Natural killer cell (primary cell): ENCODE results near the gene INAVA. TPM values are rescaled to one million over a fixed set of nuclear protein-coding genes. Genes with fewer than 3 reads are reported as not detected.

Experiments
- ATAC-seq, 3 donors: fragments of 150-1000 bp in 2 of 3; fragments of 200-7000 bp in 1 of 3; cut with Tn5 transposase; 1 replicate in 1 of 3; 2 replicates in 2 of 3; pipeline ENCODE4 v1.10.0; 2021; ENCODE audit warnings: mild to moderate bottlenecking in 2 of 3, moderate library complexity in 2 of 3
- DNase-seq, 2 donors: peaks; one replicate each; pipeline versions ENCODE4 v3.0.0 to v3.0.0-alpha.2; 2013 to 2021; ENCODE audit warnings: mixed read lengths in 1 of 2
- H3K27ac ChIP-seq: one replicate; pipeline ENCODE4 v1.5.1; 2013; ENCODE audit warnings: mild to moderate bottlenecking, low read length
- H3K27me3 ChIP-seq: one replicate; pipeline ENCODE4 v1.6.1; 2013; ENCODE audit warnings: low read length; ENCODE audit not compliant: control insufficient read depth, insufficient read depth
- H3K36me3 ChIP-seq: one replicate; pipeline ENCODE4 v1.6.1; 2013; ENCODE audit warnings: low read length; ENCODE audit not compliant: control insufficient read depth, insufficient read depth
- H3K4me1 ChIP-seq: one replicate; pipeline ENCODE4 v1.6.1; 2013; ENCODE audit warnings: low read length; ENCODE audit not compliant: control insufficient read depth, insufficient read depth
- H3K4me3 ChIP-seq: one replicate; pipeline ENCODE4 v1.5.1; 2013; ENCODE audit warnings: low read length
- H3K9me3 ChIP-seq: one replicate; pipeline ENCODE4 v1.6.1; 2013; ENCODE audit warnings: low read length; ENCODE audit not compliant: control insufficient read depth, insufficient read depth
- H3K27ac Mint-ChIP-seq, 2 donors: one replicate each; pipeline ENCODE4 v1.8.0; 2022; ENCODE audit warnings: mild to moderate bottlenecking in 2 of 2, mixed read lengths in 2 of 2, moderate library complexity in 1 of 2
- H3K27me3 Mint-ChIP-seq, 2 donors: one replicate each; pipeline ENCODE4 v1.8.0; 2022; ENCODE audit warnings: low read depth in 2 of 2, mixed read lengths in 2 of 2
- H3K36me3 Mint-ChIP-seq: one replicate; pipeline ENCODE4 v1.8.0; 2022; ENCODE audit warnings: mixed read lengths
- H3K4me1 Mint-ChIP-seq, 2 donors: one replicate each; pipeline ENCODE4 v1.8.0; 2022; ENCODE audit warnings: mixed read lengths in 2 of 2
- H3K4me3 Mint-ChIP-seq: one replicate; pipeline ENCODE4 v1.8.0; 2022; ENCODE audit warnings: mild to moderate bottlenecking, moderate library complexity, mixed read lengths
- H3K9me3 Mint-ChIP-seq, 2 donors: one replicate each; pipeline ENCODE4 v1.8.0; 2022; ENCODE audit warnings: mixed read lengths in 2 of 2
- WGBS: methylation state at CpG from one replicate; pipeline ENCODE4 v1.1.7; 2013; ENCODE audit warnings: missing lambda C conversion rate; ENCODE audit not compliant: insufficient coverage; 5-methylcytosine and 5-hydroxymethylcytosine counted together
- intact Hi-C: fragments of 100-400 bp; cut with micrococcal nuclease; formaldehyde crosslinking; loops from one replicate; pipeline ENCODE4 v1.14.2; 2022
- total RNA-seq, 4 donors: library from RNA; stranded (reverse); fragments of 120-200 nt in 1 of 4; gene quantifications; one replicate each; pipeline versions ENCODE4 v1.2.3 to v1.2.4, GENCODE V29; 2013 to 2022
- TF ChIP-seq, protein P1 (sequence below): fragments of 200-600 bp; IDR thresholded peaks from one replicate; pipeline ENCODE4 v1.8.0; 2022; ENCODE audit warnings: antibody characterized with exemption

INAVA gene
- total RNA-seq, 3 donors from 2014 or later (not counting 1 experiment from before 2014, with no cell fraction given), result 0.13 to 0.18 TPM; not detected in 1

DNA sequence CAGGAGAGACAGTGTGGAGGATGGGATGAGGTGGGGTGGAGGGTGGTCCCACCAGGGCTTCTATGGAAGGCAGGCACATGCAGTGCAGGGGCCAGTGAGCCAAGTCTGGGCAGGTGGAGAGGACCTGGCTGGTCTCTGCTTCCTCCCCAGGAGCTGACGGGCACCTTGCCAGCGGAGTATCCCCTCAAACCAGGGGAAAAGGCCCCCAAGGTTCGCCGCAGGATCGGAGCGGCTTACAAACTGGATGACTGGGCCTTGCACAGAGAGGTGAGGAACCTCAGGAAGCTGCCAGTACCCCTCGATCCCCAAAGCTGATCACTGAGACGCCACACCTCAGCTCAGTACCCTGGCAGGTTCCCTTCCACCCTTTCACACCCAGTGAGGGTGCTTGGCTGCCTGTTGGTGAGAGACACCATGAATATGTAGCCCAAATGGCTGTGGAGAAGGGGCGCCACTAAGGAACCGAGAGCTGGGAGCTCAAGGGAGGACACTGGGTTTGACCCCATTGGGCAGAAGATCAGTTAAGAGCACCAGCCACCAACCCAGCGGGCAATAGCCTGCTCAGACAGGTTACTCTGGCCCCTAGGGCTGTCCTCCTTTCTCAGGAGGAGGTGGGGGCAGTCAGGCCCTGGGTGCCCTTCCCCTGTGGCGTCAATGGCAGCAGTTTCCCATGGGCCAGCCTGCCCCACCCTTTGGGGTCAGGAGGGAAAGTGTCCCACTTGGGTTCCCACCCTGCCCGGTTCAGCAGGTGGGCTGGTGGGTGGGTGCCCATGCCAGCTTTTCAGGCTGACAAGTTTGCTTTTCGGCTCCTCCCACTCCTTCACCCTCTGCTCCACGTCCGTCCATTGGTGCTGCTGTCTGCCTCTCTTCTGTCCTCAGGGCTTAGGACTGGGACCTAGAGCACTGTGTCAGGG, 5.5 kb downstream of the INAVA start:
- no peak overlapping the region for H3K4me3 Mint-ChIP-seq
- Histone ChIP-seq H3K9me3 (no peaks in the 10 kb centered on the region), H3K27me3 (peaks cover 3% of the 10 kb centered on the region), H3K4me3 (no peak overlapping the region), H3K4me1 (peaks cover 14% of the 10 kb centered on the region), H3K27ac (no peak overlapping the region), H3K36me3 (no peaks in the 10 kb centered on the region)
- H3K27me3 Mint-ChIP-seq, result peaks cover 0 to 15% of the 10 kb centered on the region in 2 donors
- peaks cover 0 to 9% of the 10 kb centered on the region in 2 donors for H3K4me1 Mint-ChIP-seq
- intact Hi-C loops, result no loop called here
- H3K36me3 Mint-ChIP-seq, result no peaks in the 10 kb centered on the region
- ATAC-seq, result no peak
- H3K9me3 Mint-ChIP-seq, result no peaks in the 10 kb centered on the region
- WGBS, result 93% methylated on average over 16 of the region's 16 CpGs
- no peak for DNase-seq
- TF ChIP-seq, protein P1, sequence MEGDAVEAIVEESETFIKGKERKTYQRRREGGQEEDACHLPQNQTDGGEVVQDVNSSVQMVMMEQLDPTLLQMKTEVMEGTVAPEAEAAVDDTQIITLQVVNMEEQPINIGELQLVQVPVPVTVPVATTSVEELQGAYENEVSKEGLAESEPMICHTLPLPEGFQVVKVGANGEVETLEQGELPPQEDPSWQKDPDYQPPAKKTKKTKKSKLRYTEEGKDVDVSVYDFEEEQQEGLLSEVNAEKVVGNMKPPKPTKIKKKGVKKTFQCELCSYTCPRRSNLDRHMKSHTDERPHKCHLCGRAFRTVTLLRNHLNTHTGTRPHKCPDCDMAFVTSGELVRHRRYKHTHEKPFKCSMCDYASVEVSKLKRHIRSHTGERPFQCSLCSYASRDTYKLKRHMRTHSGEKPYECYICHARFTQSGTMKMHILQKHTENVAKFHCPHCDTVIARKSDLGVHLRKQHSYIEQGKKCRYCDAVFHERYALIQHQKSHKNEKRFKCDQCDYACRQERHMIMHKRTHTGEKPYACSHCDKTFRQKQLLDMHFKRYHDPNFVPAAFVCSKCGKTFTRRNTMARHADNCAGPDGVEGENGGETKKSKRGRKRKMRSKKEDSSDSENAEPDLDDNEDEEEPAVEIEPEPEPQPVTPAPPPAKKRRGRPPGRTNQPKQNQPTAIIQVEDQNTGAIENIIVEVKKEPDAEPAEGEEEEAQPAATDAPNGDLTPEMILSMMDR, result no peak
- H3K27ac Mint-ChIP-seq, result no peak overlapping the region

DNA sequence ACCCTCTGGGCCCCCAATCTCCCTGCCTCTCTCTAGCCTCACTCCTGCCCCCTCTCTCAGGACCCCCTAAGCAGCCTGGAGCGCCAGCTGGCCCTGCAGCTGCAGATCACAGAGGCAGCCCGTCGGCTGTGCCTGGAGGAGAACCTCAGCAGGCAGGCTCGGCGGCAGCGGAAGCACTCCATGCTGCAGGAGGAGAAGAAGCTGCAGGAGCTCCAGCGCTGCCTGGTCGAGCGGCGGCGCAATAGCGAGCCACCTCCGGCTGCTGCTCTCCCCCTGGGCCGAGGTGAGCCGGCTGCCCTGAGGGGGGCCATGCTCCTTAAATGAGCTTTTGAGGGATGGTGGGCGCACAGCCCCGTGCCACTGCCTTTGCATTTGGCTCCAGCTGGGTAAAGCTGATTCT, 6.2 kb downstream of the INAVA start:
- no peak for ATAC-seq
- Mint-ChIP-seq H3K9me3 (no peaks in the 10 kb centered on the region), H3K4me1 (peaks cover 0 to 15% of the 10 kb centered on the region in 2 donors), H3K36me3 (no peaks in the 10 kb centered on the region), H3K27ac (no peak overlapping the region), H3K4me3 (no peak overlapping the region), H3K27me3 (peaks cover 0 to 15% of the 10 kb centered on the region in 2 donors)
- Histone ChIP-seq H3K9me3 (no peaks in the 10 kb centered on the region), H3K36me3 (no peaks in the 10 kb centered on the region), H3K27me3 (peaks cover 3% of the 10 kb centered on the region), H3K4me3 (no peak overlapping the region), H3K4me1 (peaks cover 21% of the 10 kb centered on the region), H3K27ac (no peak overlapping the region)
- intact Hi-C loops, result no loop called here
- TF ChIP-seq, protein P1, result no peak
- no peak for DNase-seq
- 96% methylated on average over 17 of the region's 17 CpGs for WGBS

DNA sequence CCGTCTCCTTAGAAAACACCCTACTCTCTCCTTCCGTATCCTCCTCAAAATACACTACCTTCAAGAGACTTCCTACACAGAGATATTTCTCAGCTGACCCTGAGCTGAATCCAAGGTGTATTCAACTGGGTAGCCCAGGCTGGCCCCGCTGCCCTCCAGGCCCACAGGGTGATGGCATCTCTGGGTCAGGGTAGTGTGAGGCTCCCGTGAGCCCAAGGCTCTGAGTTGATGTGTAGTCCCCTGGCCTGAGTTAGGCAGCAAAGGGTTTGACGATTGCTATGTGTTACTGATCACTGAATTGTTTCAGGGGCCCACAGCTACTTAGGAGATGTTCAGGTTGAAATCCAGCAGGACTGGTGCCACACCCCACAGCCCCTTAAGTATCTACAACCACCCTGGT, 6.7 kb downstream of the INAVA start:
- Mint-ChIP-seq H3K9me3 (no peaks in the 10 kb centered on the region), H3K27ac (no peak overlapping the region), H3K36me3 (no peaks in the 10 kb centered on the region), H3K4me1 (peaks cover 0 to 15% of the 10 kb centered on the region in 2 donors), H3K27me3 (peaks cover 0 to 15% of the 10 kb centered on the region in 2 donors), H3K4me3 (no peak overlapping the region)
- no peaks in the 10 kb centered on the region for H3K36me3 ChIP-seq
- intact Hi-C loops, result no loop called here
- peaks cover 3% of the 10 kb centered on the region for H3K27me3 ChIP-seq
- no peak overlapping the region for H3K27ac ChIP-seq
- no peak overlapping the region for H3K4me3 ChIP-seq
- TF ChIP-seq, protein P1, result no peak
- ATAC-seq, result no peak
- WGBS, result 96% methylated on average over 5 of the region's 5 CpGs
- H3K9me3 ChIP-seq, result no peaks in the 10 kb centered on the region
- DNase-seq, result no peak
- peaks cover 25% of the 10 kb centered on the region for H3K4me1 ChIP-seq
